HL-60 (cell line): ENCODE data around the gene FLYWCH1.

Experiments used
- DNase-seq, 2 experiments: peaks; one replicate each; pipeline ENCODE4 v3.0.0-alpha.2; 2010 to 2020; ENCODE audit warnings: low read depth in 1 of 2, low spot score in 1 of 2
- H3K27ac ChIP-seq: fragments of 250-450 bp; sonication (Bioruptor Pico); replicated peaks from 2 replicates; pipeline ENCODE4 v1.5.1; 2020; ENCODE audit warnings: mild to moderate bottlenecking, moderate library complexity
- H3K27me3 ChIP-seq: fragments of 250-450 bp; sonication (Bioruptor Pico); 2 replicates; pipeline ENCODE4 v1.5.1; 2021; ENCODE audit warnings: mild to moderate bottlenecking, moderate library complexity; ENCODE audit not compliant: insufficient read depth, poor library complexity, severe bottlenecking
- H3K4me3 ChIP-seq: replicated peaks from 2 replicates; pipeline ENCODE4 v1.5.1; 2011; ENCODE audit warnings: mild to moderate bottlenecking, control low read depth, low read length; ENCODE audit not compliant: insufficient read depth
- GABPA ChIP-seq: IDR thresholded peaks from 2 replicates; pipeline ENCODE4 v1.6.1; 2012; ENCODE audit warnings: low read depth
- POLR2AphosphoS5 ChIP-seq: IDR thresholded peaks from 2 replicates; pipeline ENCODE4 v1.6.1; 2012; ENCODE audit warnings: low read depth
- REST ChIP-seq: IDR thresholded peaks from 2 replicates; pipeline ENCODE4 v1.6.1; 2012; ENCODE audit warnings: low read depth; ENCODE audit not compliant: insufficient replicate concordance
- SPI1 ChIP-seq: IDR thresholded peaks from 2 replicates; pipeline ENCODE4 v1.6.1; 2012; ENCODE audit warnings: low read depth, mild to moderate bottlenecking, borderline replicate concordance
- TF ChIP-seq, protein P1 (sequence below): IDR thresholded peaks from one replicate; pipeline ENCODE4 v1.5.1; 2011; ENCODE audit warnings: low read length, control low read depth, inconsistent platforms; ENCODE audit not compliant: insufficient read depth

The FLYWCH1 gene

GRCh38 chr16:2934450-2934849 is 22.7 kb downstream of the FLYWCH1 start:
- DNase-seq = no peak
- TF ChIP-seq POLR2AphosphoS5 (no peak), REST (no peak), SPI1 (no peak), GABPA (no peak)
- TF ChIP-seq, protein P1, sequence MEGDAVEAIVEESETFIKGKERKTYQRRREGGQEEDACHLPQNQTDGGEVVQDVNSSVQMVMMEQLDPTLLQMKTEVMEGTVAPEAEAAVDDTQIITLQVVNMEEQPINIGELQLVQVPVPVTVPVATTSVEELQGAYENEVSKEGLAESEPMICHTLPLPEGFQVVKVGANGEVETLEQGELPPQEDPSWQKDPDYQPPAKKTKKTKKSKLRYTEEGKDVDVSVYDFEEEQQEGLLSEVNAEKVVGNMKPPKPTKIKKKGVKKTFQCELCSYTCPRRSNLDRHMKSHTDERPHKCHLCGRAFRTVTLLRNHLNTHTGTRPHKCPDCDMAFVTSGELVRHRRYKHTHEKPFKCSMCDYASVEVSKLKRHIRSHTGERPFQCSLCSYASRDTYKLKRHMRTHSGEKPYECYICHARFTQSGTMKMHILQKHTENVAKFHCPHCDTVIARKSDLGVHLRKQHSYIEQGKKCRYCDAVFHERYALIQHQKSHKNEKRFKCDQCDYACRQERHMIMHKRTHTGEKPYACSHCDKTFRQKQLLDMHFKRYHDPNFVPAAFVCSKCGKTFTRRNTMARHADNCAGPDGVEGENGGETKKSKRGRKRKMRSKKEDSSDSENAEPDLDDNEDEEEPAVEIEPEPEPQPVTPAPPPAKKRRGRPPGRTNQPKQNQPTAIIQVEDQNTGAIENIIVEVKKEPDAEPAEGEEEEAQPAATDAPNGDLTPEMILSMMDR = no peak
- Histone ChIP-seq H3K4me3 (no peak overlapping the region), H3K27ac (no peak overlapping the region), H3K27me3 (no peaks in the 10 kb centered on the region)

GRCh38 chr16:2936436-2937011 is 24.8 kb downstream of the FLYWCH1 start:
- no peak overlapping the region for H3K27ac ChIP-seq
- DNase-seq = no peak
- no peak overlapping the region for H3K4me3 ChIP-seq
- TF ChIP-seq GABPA = no peak
- no peak for TF ChIP-seq SPI1
- TF ChIP-seq POLR2AphosphoS5 = no peak
- TF ChIP-seq, protein P1 = no peak
- no peak for TF ChIP-seq REST
- H3K27me3 ChIP-seq = no peaks in the 10 kb centered on the region

GRCh38 chr16:2937170-2937569 is 25.4 kb downstream of the FLYWCH1 start:
- no peak overlapping the region for H3K27ac ChIP-seq
- no peak for TF ChIP-seq POLR2AphosphoS5
- no peak for TF ChIP-seq GABPA
- TF ChIP-seq REST = no peak
- no peak for TF ChIP-seq SPI1
- TF ChIP-seq, protein P1 = no peak
- DNase-seq = no peak
- no peaks in the 10 kb centered on the region for H3K27me3 ChIP-seq
- H3K4me3 ChIP-seq = no peak overlapping the region
